Measurements from ENCODE around the gene TRMT44. TPM values are rescaled to one million over a fixed set of nuclear protein-coding genes. Genes with fewer than 3 reads are reported as not detected.
A peak's percentile ranks its signal among the peaks of the same experiment; 100 is the strongest.

The TRMT44 gene
- total RNA-seq, 1 donor from 2014 or later: 20.1 TPM

DNA sequence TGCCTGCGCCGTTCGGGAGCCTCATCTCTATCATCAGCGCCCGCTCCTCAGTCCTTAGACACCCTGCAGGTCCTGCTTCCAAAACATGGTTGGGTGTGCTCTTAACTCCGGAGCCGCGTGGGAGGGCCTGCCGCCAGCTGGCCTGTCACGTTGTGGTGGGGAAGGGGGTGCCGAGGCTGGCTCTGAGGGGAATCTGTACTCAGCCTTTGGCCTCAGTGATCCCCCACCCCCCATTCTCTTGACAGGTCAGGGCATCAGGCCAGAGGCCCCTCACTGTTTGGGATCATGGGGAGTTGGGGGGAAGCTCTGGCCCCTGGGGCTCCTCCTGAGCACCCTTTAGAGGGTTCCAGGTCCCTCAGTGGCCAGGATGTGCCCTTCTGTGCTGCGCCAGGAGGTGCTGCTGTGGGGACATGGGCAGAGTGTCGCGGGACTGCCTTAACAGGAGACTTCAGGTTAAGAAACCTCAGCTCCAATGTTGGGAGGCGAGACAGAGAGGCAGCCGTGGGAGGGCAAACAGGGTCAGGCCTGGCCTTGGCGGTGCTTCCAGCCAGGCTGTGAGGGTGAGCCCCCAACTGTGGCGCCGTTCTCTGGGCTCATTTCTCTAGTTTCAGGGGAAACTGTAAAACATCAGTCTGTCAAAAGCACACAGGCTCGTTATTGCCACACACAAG, 33.5 kb downstream of the TRMT44 start:
- no peak overlapping the region for H3K4me3 Mint-ChIP-seq
- peaks cover under 1% of the 10 kb centered on the region for H3K4me1 Mint-ChIP-seq
- H3K27ac Mint-ChIP-seq (ENCODE audit: unreplicated experiment): no peak overlapping the region

DNA sequence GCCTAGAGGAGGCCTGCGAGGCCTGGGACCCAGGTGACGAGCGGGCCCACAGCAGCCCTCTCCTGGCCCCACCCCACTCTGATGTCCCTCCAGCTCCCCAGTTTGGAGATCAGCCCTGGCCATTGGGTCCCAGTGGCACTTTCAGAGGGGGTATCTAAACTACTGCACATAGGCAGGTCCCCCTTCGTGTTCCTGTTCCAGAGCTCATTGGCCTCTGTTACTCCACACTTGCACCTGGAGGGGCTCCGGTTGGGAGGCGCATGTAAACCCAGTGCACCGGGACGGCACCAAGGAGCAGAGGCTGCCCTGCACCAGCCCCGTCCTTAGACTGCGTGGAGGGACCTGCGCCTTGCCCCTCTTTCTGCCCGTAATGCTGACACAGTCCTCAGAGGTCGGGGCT, 34.3 kb downstream of the TRMT44 start:
- TF ChIP-seq, protein P1, sequence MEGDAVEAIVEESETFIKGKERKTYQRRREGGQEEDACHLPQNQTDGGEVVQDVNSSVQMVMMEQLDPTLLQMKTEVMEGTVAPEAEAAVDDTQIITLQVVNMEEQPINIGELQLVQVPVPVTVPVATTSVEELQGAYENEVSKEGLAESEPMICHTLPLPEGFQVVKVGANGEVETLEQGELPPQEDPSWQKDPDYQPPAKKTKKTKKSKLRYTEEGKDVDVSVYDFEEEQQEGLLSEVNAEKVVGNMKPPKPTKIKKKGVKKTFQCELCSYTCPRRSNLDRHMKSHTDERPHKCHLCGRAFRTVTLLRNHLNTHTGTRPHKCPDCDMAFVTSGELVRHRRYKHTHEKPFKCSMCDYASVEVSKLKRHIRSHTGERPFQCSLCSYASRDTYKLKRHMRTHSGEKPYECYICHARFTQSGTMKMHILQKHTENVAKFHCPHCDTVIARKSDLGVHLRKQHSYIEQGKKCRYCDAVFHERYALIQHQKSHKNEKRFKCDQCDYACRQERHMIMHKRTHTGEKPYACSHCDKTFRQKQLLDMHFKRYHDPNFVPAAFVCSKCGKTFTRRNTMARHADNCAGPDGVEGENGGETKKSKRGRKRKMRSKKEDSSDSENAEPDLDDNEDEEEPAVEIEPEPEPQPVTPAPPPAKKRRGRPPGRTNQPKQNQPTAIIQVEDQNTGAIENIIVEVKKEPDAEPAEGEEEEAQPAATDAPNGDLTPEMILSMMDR (conservative IDR thresholded peaks at IDR 0.05): no peak
- H3K9me3 Mint-ChIP-seq: no peaks in the 10 kb centered on the region
- H3K36me3 Mint-ChIP-seq (ENCODE audit: low read depth): peaks cover 3% of the 10 kb centered on the region
- no peaks in the 10 kb centered on the region for H3K27me3 Mint-ChIP-seq (ENCODE audit: low read depth)
- H3K27ac Mint-ChIP-seq (ENCODE audit: unreplicated experiment): peak overlapping the region; percentile 67
- peaks cover 4% of the 10 kb centered on the region for H3K4me1 Mint-ChIP-seq
- DNase-seq (ENCODE audit: low read depth, low spot score): no peak
- H3K4me3 Mint-ChIP-seq: no peak overlapping the region

More for the DNA sequence above, 33.5 kb downstream of the TRMT44 start:
- H3K36me3 Mint-ChIP-seq (ENCODE audit: low read depth): no peaks in the 10 kb centered on the region
- no peaks in the 10 kb centered on the region for H3K9me3 Mint-ChIP-seq
- no peak for DNase-seq (ENCODE audit: low read depth, low spot score)
- TF ChIP-seq, protein P1 (conservative IDR thresholded peaks at IDR 0.05): no peak
- no peaks in the 10 kb centered on the region for H3K27me3 Mint-ChIP-seq (ENCODE audit: low read depth)

DNA sequence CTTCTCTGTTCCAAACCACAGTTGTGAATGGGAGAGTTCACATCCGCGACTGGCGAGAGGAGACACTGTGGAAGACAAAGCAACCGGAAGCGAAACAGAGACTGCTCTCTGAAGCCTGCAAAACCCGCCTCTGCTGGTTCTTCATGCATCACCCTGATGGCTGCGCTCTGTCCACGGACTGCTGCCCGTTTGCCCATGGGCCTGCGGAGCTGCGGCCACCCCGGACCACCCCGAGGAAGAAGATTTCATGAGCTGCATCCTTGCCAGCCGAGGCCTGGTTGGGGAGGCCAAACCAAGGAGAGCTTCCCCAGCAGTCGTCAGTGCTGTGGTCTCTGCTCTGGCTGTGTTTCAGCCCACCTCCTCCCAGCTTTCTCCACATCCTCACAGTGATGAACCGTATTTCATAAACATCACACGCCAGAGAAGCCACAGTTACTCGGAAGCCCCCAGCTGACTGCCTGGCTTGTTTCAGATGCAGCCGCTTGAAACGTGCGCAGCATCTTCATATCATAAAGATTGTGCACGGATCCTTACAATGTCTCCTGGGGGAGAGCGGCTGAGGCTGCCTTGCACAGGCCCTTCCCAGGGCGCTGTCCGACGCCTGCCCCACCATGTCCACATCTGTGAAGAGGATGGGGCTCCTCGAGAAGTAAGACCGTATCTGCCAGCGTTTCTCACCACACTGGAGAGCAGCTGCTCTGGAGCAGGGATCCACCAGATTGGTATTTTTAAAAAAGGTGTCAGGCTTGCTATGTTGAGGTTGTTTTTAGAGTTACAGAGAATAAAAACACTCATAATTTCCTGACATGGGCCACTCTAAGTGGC, 35.4 kb downstream of the TRMT44 start:
- TF ChIP-seq, protein P1 (conservative IDR thresholded peaks at IDR 0.05): no peak
- Mint-ChIP-seq H3K27me3 (ENCODE audit: low read depth) (no peaks in the 10 kb centered on the region), H3K36me3 (ENCODE audit: low read depth) (peaks cover 3% of the 10 kb centered on the region), H3K27ac (ENCODE audit: unreplicated experiment) (no peak overlapping the region), H3K4me1 (peaks cover 4% of the 10 kb centered on the region), H3K9me3 (no peaks in the 10 kb centered on the region), H3K4me3 (no peak overlapping the region)
- no peak for DNase-seq (ENCODE audit: low read depth, low spot score)

DNA sequence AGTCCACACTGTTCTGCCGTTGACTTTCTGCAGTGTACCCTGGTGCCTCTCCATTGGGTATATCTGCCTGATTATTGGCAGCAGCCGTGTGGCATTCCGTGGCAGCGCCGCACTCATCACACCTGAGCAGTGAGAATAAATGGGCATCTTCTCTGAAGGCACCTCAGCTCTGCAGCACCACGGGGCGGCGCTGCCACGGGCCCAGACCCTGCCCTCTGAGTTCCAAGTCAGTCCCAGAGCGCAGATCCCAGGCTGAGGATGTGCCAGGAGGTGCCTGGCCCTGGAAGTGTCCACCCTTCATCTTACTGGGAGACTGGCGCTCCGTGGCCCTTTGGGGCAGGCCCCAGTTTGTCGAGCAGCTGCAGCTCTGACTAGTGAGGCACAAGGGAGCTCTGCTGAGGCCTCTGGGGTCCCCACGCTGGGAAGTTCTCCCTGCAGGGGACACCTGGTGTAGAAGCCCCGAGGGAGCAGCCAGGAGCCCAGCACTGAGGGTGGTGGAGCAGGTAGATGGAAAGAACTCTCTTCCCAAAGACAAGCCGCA, 36.6 kb downstream of the TRMT44 start:
- H3K4me3 Mint-ChIP-seq: no peak overlapping the region
- DNase-seq (ENCODE audit: low read depth, low spot score): no peak
- TF ChIP-seq, protein P1 (conservative IDR thresholded peaks at IDR 0.05): no peak
- peaks cover 3% of the 10 kb centered on the region for H3K36me3 Mint-ChIP-seq (ENCODE audit: low read depth)
- H3K27me3 Mint-ChIP-seq (ENCODE audit: low read depth): no peaks in the 10 kb centered on the region
- no peaks in the 10 kb centered on the region for H3K9me3 Mint-ChIP-seq
- H3K27ac Mint-ChIP-seq (ENCODE audit: unreplicated experiment): no peak overlapping the region
- peaks cover 4% of the 10 kb centered on the region for H3K4me1 Mint-ChIP-seq

DNA sequence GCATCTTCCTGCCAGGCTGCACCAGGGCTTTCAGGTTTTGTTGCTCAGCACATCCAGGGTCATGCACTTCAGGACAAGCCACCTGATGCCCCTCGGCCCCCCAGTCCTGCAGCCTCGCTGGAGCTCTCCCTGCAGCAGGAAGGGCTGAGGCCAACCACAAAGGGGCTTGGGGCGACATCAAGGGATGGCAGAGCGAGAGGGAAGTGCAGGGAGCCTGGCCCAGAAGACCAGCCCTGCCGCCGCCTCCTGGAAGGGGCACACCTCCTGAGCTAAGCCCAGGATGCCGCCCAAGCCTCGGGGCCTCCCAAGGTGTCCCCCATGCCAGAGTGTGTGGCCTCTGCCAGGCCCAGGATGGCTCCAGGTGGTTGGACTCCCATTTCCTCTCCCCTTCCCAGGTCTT, 37.1 kb downstream of the TRMT44 start:
- H3K27me3 Mint-ChIP-seq (ENCODE audit: low read depth): no peaks in the 10 kb centered on the region
- H3K4me1 Mint-ChIP-seq: peaks cover 4% of the 10 kb centered on the region
- no peaks in the 10 kb centered on the region for H3K9me3 Mint-ChIP-seq
- H3K4me3 Mint-ChIP-seq: no peak overlapping the region
- DNase-seq (ENCODE audit: low read depth, low spot score): no peak
- peaks cover 3% of the 10 kb centered on the region for H3K36me3 Mint-ChIP-seq (ENCODE audit: low read depth)
- no peak overlapping the region for H3K27ac Mint-ChIP-seq (ENCODE audit: unreplicated experiment)
- TF ChIP-seq, protein P1 (conservative IDR thresholded peaks at IDR 0.05): no peak
